GM18499 (cell line): Measurements from ENCODE around the gene BRD7.

ENCODE experiments used
- ATAC-seq: cut with Tn5 transposase; IDR thresholded peaks from one replicate; pipeline ENCODE4 v1.9.1; 2021; ENCODE audit warnings: moderate number of reproducible peaks; ENCODE audit not compliant: insufficient read depth, unreplicated experiment

BRD7 gene

GRCh38 chr16:50293994-50294855, 74.6 kb downstream of the BRD7 start:
- no peak for ATAC-seq

GRCh38 chr16:50293041-50293783, 75.6 kb downstream of the BRD7 start:
- no peak for ATAC-seq

- ATAC-seq: no peak
These were observed 76.2 kb downstream of the BRD7 start for GRCh38 chr16:50292566-50292948.

GRCh38 chr16:50291719-50292565, 76.8 kb downstream of the BRD7 start:
- no peak for ATAC-seq

- ATAC-seq: no peak
These were observed 77.9 kb downstream of the BRD7 start for GRCh38 chr16:50290856-50291255.

GRCh38 chr16:50289950-50290764, 78.6 kb downstream of the BRD7 start:
- no peak for ATAC-seq

- no peak for ATAC-seq
These were observed 79.9 kb downstream of the BRD7 start for GRCh38 chr16:50288920-50289319.

- no peak for ATAC-seq
These were observed 80.8 kb downstream of the BRD7 start for GRCh38 chr16:50288026-50288425.

GRCh38 chr16:50286681-50287080, 82.1 kb downstream of the BRD7 start:
- ATAC-seq: no peak

- no peak for ATAC-seq
These were observed 83.3 kb downstream of the BRD7 start for GRCh38 chr16:50285406-50286003.

GRCh38 chr16:50284131-50284911, 84.5 kb downstream of the BRD7 start:
- no peak for ATAC-seq

GRCh38 chr16:50282955-50283631, 85.7 kb downstream of the BRD7 start:
- no peak for ATAC-seq

- ATAC-seq: peak; percentile 90
These were observed 86.7 kb downstream of the BRD7 start for GRCh38 chr16:50282010-50282538.

- ATAC-seq: peak; percentile 2
These were observed 87.3 kb downstream of the BRD7 start for GRCh38 chr16:50281391-50282009.

GRCh38 chr16:50280932-50281331, 87.9 kb downstream of the BRD7 start:
- ATAC-seq: no peak

- ATAC-seq: no peak
These were observed 89.3 kb downstream of the BRD7 start for GRCh38 chr16:50279504-50279865.

GRCh38 chr16:50278251-50278650, 90.5 kb downstream of the BRD7 start:
- no peak for ATAC-seq
